ENCODE results near the gene FBN2. TPM values are rescaled to one million over a fixed set of nuclear protein-coding genes. Genes with fewer than 3 reads are reported as not detected.

The FBN2 gene
- total and polyA plus RNA-seq, 12 donors: 2.2 to 237 (median 21.6) TPM

GRCh38 chr5:128472919-128473318 lies 65.1 kb downstream of the FBN2 start:
- H3K4me3 ChIP-seq: no peak overlapping the region
- H3K4me1 ChIP-seq (replicated peaks in 1 of 2): no peaks in the 10 kb centered on the region
- no peak for DNase-seq
- intact Hi-C loops (cut with DNase I): no loop called here
- no peak for TF ChIP-seq CTCF (IDR thresholded peaks at IDR 0.05)
- TF ChIP-seq POLR2A (IDR thresholded peaks at IDR 0.05): no peak
- H3K27me3 ChIP-seq: no peaks in the 10 kb centered on the region
- WGBS, 4 donors: 86 to 97% (median 95%) methylated on average over 4 of the region's 4 CpGs
- no peak overlapping the region for H3K27ac ChIP-seq
- H3K9me3 ChIP-seq (replicated peaks in 1 of 3): no peaks in the 10 kb centered on the region
- no peaks in the 10 kb centered on the region for H3K36me3 ChIP-seq (replicated peaks in 1 of 2)

GRCh38 chr5:128472036-128472435 lies 66.0 kb downstream of the FBN2 start:
- Histone ChIP-seq H3K27ac (no peak overlapping the region), H3K9me3 (replicated peaks in 1 of 3) (no peaks in the 10 kb centered on the region), H3K4me1 (replicated peaks in 1 of 2) (no peaks in the 10 kb centered on the region), H3K27me3 (no peaks in the 10 kb centered on the region), H3K36me3 (replicated peaks in 1 of 2) (no peaks in the 10 kb centered on the region), H3K4me3 (no peak overlapping the region)
- intact Hi-C loops (cut with DNase I): no loop called here
- 87 to 94% (median 90%) methylated on average over 2 of the region's 2 CpGs for WGBS, 4 donors
- TF ChIP-seq POLR2A (IDR thresholded peaks at IDR 0.05) (no peak), CTCF (IDR thresholded peaks at IDR 0.05) (no peak)
- DNase-seq: no peak

- no peak for DNase-seq
- Histone ChIP-seq H3K9me3 (replicated peaks in 1 of 3) (no peaks in the 10 kb centered on the region), H3K4me1 (replicated peaks in 1 of 2) (no peaks in the 10 kb centered on the region), H3K36me3 (replicated peaks in 1 of 2) (no peaks in the 10 kb centered on the region), H3K27ac (no peak overlapping the region), H3K4me3 (no peak overlapping the region), H3K27me3 (no peaks in the 10 kb centered on the region)
- intact Hi-C loops (cut with DNase I): no loop called here
- WGBS, 4 donors: 81 to 96% (median 92%) methylated on average over 1 of the region's 1 CpG
- TF ChIP-seq POLR2A (IDR thresholded peaks at IDR 0.05) (no peak), CTCF (IDR thresholded peaks at IDR 0.05) (no peak)
Observed at GRCh38 chr5:128470663-128471062, 67.4 kb downstream of the FBN2 start.

GRCh38 chr5:128469912-128470311 lies 68.1 kb downstream of the FBN2 start:
- WGBS, 4 donors: 63 to 74% (median 67%) methylated on average over 2 of the region's 2 CpGs

More at GRCh38 chr5:128469912-128470311, 68.1 kb downstream of the FBN2 start:
- Histone ChIP-seq H3K4me3 (no peak overlapping the region), H3K4me1 (replicated peaks in 1 of 2) (no peaks in the 10 kb centered on the region), H3K9me3 (replicated peaks in 1 of 3) (no peaks in the 10 kb centered on the region), H3K27me3 (no peaks in the 10 kb centered on the region), H3K27ac (no peak overlapping the region), H3K36me3 (replicated peaks in 1 of 2) (no peaks in the 10 kb centered on the region)
- DNase-seq: no peak
- TF ChIP-seq CTCF (IDR thresholded peaks at IDR 0.05) (no peak), POLR2A (IDR thresholded peaks at IDR 0.05) (no peak)
- intact Hi-C loops (cut with DNase I): no loop called here
